PC-9 (cell line): ENCODE results near the gene UBE2O. TPM values are rescaled to one million over a fixed set of nuclear protein-coding genes. Genes with fewer than 3 reads are reported as not detected.

Experiments
- BruUV-seq: library from RNA; stranded (reverse); fragments of 400-500 nt; replicated peaks from 2 replicates; lab custom pipeline; 2021; lab: Mats Ljungman, UMichigan
- CTCF ChIA-PET: fragments of 300-600 bp; sonication (Branson Sonifier 250); formaldehyde crosslinking; loops from one replicate; lab custom pipeline; 2022; ENCODE audit warnings: antibody characterized with exemption; lab: Charles Lee
- POLR2A ChIA-PET: fragments of 300-600 bp; sonication (Branson Sonifier 250); formaldehyde crosslinking; loops from one replicate; lab custom pipeline; 2022; ENCODE audit warnings: antibody characterized with exemption; ENCODE audit not compliant: unreplicated experiment; lab: Charles Lee
- DNase-seq, 2 experiments: peaks; one replicate each; pipeline versions ENCODE4 v3.0.0 to v3.0.0-alpha.2; 2015 to 2022; ENCODE audit warnings: mixed read lengths in 1 of 2
- H2AFZ ChIP-seq: fragments of 200-600 bp; sonication (generic); 2 replicates; pipeline ENCODE4 v1.8.1; 2017; ENCODE audit warnings: antibody characterized with exemption
- H3F3A ChIP-seq: fragments of 200-600 bp; sonication (generic); 2 replicates; pipeline ENCODE4 v1.8.1; 2017; ENCODE audit warnings: antibody characterized with exemption, mild to moderate bottlenecking, low read depth; ENCODE audit not compliant: insufficient read depth
- H3K27ac ChIP-seq: fragments of 200-600 bp; sonication (generic); 2 replicates; pipeline ENCODE4 v1.6.1; 2016; ENCODE audit warnings: mixed run types
- H3K27me3 ChIP-seq: fragments of 200-600 bp; sonication (generic); 2 replicates; pipeline ENCODE4 v1.6.1; 2016; ENCODE audit warnings: low read depth, mixed run types; ENCODE audit not compliant: insufficient read depth
- H3K36me3 ChIP-seq: fragments of 200-600 bp; sonication (generic); 2 replicates; pipeline ENCODE4 v1.6.1; 2016; ENCODE audit warnings: low read depth, mixed run types
- H3K4me1 ChIP-seq: fragments of 200-600 bp; sonication (generic); replicated peaks from 2 replicates; pipeline ENCODE4 v1.6.1; 2016; ENCODE audit warnings: mixed run types; ENCODE audit not compliant: insufficient read depth
- H3K4me2 ChIP-seq: fragments of 200-600 bp; sonication (generic); 2 replicates; pipeline ENCODE4 v1.6.1; 2017; ENCODE audit warnings: mixed run types
- H3K4me3 ChIP-seq: fragments of 200-600 bp; sonication (generic); 2 replicates; pipeline ENCODE4 v1.6.1; 2016; ENCODE audit warnings: mixed run types
- H3K79me2 ChIP-seq: fragments of 200-600 bp; sonication (generic); 2 replicates; pipeline ENCODE4 v1.6.1; 2017; ENCODE audit warnings: low read depth, mixed run types
- H3K9me2 ChIP-seq: fragments of 200-600 bp; sonication (generic); 2 replicates; pipeline ENCODE4 v1.8.1; 2017; ENCODE audit warnings: mild to moderate bottlenecking; ENCODE audit not compliant: insufficient read depth
- H3K9me3 ChIP-seq: fragments of 200-600 bp; sonication (generic); 2 replicates; pipeline ENCODE4 v1.8.1; 2016; ENCODE audit warnings: low read depth; ENCODE audit not compliant: insufficient read depth
- H4K20me1 ChIP-seq: fragments of 200-600 bp; sonication (generic); 2 replicates; pipeline ENCODE4 v1.8.1; 2017; ENCODE audit not compliant: insufficient read depth
- EZH2 ChIP-seq: fragments of 200-600 bp; sonication (generic); IDR thresholded peaks from 2 replicates; pipeline ENCODE4 v1.8.0; 2017; ENCODE audit warnings: antibody characterized with exemption, low read depth
- intact Hi-C: fragments of 100-400 bp; cut with micrococcal nuclease; formaldehyde crosslinking; loops from one replicate; pipeline ENCODE4 v1.10.0; 2022; ENCODE audit not compliant: unreplicated experiment
- total RNA-seq: library from RNA; stranded (reverse); gene quantifications from 2 replicates; pipeline ENCODE4 v1.2.3, GENCODE V29; 2021
- TF ChIP-seq, protein P1 (sequence below): fragments of 200-600 bp; sonication (generic); conservative IDR thresholded peaks from 2 replicates; pipeline ENCODE4 v1.6.1; 2017; ENCODE audit warnings: mixed run types, antibody characterized with exemption, mild to moderate bottlenecking, moderate library complexity

Gene UBE2O
- total RNA-seq, 1 experiment from 2014 or later, result 28.0 TPM

DNA sequence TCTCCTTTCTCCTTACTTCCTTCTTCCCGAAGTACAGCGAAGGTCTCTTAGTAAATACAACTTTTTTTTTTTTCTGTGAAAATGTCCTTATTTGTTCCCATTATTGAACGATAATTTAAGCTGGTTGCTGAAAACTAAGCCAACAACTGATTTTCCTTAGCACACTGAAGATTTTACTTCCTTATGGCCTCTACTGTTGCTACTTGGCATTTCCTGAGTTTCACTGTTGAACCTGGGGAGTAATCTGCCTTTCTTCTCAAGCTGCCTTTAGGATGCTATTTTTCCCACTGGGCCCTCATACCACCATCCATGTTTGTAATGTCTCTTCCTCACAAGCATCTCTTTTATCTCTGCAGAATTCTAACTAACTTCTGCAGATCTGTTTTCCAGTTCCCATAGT, 26.1 kb downstream of the UBE2O start:
- H3K4me3 ChIP-seq, result no peak overlapping the region
- no peak for TF ChIP-seq EZH2
- TF ChIP-seq, protein P1, sequence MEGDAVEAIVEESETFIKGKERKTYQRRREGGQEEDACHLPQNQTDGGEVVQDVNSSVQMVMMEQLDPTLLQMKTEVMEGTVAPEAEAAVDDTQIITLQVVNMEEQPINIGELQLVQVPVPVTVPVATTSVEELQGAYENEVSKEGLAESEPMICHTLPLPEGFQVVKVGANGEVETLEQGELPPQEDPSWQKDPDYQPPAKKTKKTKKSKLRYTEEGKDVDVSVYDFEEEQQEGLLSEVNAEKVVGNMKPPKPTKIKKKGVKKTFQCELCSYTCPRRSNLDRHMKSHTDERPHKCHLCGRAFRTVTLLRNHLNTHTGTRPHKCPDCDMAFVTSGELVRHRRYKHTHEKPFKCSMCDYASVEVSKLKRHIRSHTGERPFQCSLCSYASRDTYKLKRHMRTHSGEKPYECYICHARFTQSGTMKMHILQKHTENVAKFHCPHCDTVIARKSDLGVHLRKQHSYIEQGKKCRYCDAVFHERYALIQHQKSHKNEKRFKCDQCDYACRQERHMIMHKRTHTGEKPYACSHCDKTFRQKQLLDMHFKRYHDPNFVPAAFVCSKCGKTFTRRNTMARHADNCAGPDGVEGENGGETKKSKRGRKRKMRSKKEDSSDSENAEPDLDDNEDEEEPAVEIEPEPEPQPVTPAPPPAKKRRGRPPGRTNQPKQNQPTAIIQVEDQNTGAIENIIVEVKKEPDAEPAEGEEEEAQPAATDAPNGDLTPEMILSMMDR, result no peak
- no peaks in the 10 kb centered on the region for H3K79me2 ChIP-seq
- H2AFZ ChIP-seq, result no peak overlapping the region
- H3K27ac ChIP-seq, result no peak overlapping the region
- DNase-seq, result no peak
- no peak overlapping the region for H3K4me2 ChIP-seq
- H3K27me3 ChIP-seq, result no peaks in the 10 kb centered on the region
- POLR2A ChIA-PET, result no interaction called here
- no peaks in the 10 kb centered on the region for H3K36me3 ChIP-seq
- no peaks in the 10 kb centered on the region for H3K9me3 ChIP-seq
- BruUV-seq, result no TSS peak
- no peaks in the 10 kb centered on the region for H3K4me1 ChIP-seq
- no peaks in the 10 kb centered on the region for H3K9me2 ChIP-seq
- H4K20me1 ChIP-seq, result no peaks in the 10 kb centered on the region
- H3F3A ChIP-seq, result peaks cover 3% of the 10 kb centered on the region; the same call in 1 of the 2 replicates
- intact Hi-C loops, result no loop called here
- CTCF ChIA-PET, result interaction anchor here (0.6 kb wide), 1 partner anchor 67 kb away, joined by 4 read pairs; no protein-coding TSS in a partner anchor

DNA sequence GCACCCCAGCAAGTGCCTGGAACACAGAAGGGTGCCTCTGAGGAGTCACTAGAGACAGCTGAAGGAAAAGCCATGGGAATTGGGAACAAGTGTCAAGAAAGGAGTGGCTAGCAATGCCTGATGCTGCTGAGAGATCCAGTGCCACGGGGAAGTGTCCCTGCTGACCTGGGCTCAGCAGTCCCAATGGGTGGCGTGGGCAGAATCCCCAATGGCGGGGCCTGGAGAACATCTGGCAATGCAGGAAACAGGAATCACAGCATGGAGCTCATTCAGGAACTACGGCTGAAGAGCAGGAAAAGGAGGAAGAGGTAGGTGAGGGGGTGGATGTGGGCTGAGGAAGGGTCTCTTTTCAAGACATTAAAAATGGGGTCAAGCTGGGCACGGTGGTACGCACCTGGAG, 30.1 kb downstream of the UBE2O start:
- BruUV-seq, result no TSS peak
- no peaks in the 10 kb centered on the region for H3K36me3 ChIP-seq
- ChIA-PET POLR2A (no interaction called here), CTCF (no interaction called here)
- H3K4me2 ChIP-seq, result no peak overlapping the region
- H2AFZ ChIP-seq, result no peak overlapping the region
- intact Hi-C loops, result no loop called here
- no peaks in the 10 kb centered on the region for H3F3A ChIP-seq
- H3K4me3 ChIP-seq, result no peak overlapping the region
- H3K4me1 ChIP-seq, result no peaks in the 10 kb centered on the region
- no peaks in the 10 kb centered on the region for H3K79me2 ChIP-seq
- H3K9me2 ChIP-seq, result no peaks in the 10 kb centered on the region
- DNase-seq, result no peak
- H3K27me3 ChIP-seq, result no peaks in the 10 kb centered on the region
- TF ChIP-seq EZH2, result no peak
- TF ChIP-seq, protein P1, result no peak
- H3K27ac ChIP-seq, result no peak overlapping the region
- H4K20me1 ChIP-seq, result no peaks in the 10 kb centered on the region; the same call in 1 of the 2 replicates
- H3K9me3 ChIP-seq, result no peaks in the 10 kb centered on the region

DNA sequence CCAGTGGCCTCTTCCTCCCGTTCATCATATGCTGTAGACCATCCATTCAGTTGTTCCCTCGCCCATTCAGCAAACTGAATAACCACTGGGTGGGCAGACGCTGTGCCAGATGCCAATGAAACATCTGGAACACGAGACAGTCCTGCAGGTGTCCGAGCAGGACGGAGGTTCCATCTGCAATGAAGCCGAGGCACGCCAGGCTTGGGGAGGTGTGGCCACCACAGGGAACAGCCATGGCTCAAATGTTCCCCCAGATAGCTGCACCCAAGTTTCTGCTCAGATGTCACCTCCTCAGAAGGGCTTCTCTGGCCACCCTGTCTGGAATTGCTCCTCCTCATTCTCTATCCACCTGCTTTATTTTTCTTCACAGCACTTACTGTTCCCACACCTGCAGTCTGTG, 30.5 kb downstream of the UBE2O start:
- TF ChIP-seq EZH2, result no peak
- TF ChIP-seq, protein P1, result no peak
- H3K4me2 ChIP-seq, result no peak overlapping the region
- BruUV-seq, result no TSS peak
- ChIA-PET POLR2A (no interaction called here), CTCF (no interaction called here)
- no peak overlapping the region for H3K27ac ChIP-seq
- no peaks in the 10 kb centered on the region for H3K9me2 ChIP-seq
- no peaks in the 10 kb centered on the region for H3K9me3 ChIP-seq
- H4K20me1 ChIP-seq, result no peaks in the 10 kb centered on the region; the same call in 1 of the 2 replicates
- H3K4me1 ChIP-seq, result no peaks in the 10 kb centered on the region
- no peak overlapping the region for H3K4me3 ChIP-seq
- no peak overlapping the region for H2AFZ ChIP-seq
- H3K36me3 ChIP-seq, result no peaks in the 10 kb centered on the region
- no peaks in the 10 kb centered on the region for H3F3A ChIP-seq
- H3K79me2 ChIP-seq, result no peaks in the 10 kb centered on the region
- DNase-seq, result no peak
- intact Hi-C loops, result no loop called here
- no peaks in the 10 kb centered on the region for H3K27me3 ChIP-seq
